Middle frontal gyrus (tissue), 1 donor: ENCODE data around the gene HLA-DQB1.
"Not testable (repeated sequence)": the region's sequence is repeated elsewhere in the genome, so short reads cannot be mapped to it uniquely, and the experiment has no call there.

Source experiments
- DNase-seq: peaks from one replicate; pipeline ENCODE4 v3.0.0-alpha.2; 2015; ENCODE audit warnings: low spot score; ENCODE audit errors: extremely low spot score

HLA-DQB1 gene

DNA sequence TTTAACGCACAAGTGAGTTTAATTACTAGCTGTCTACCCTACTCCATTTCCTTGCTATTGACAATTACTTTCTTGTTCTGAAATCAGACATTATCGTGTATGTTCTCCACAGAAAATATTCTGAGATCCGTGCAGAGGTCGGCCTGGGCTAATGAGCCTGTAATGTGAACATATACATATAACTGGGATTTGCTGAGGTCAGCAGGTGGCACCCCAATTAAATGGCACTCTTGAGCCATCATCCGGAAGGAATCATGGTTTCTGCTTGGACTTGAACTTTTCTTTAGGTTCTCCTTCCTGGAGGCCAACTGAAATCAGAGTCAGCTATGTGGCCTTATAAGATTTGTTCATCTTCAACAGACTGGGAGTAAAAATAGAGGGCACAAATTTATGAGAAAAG lies 3.6 kb downstream of the HLA-DQB1 start:
- DNase-seq = no peak

DNA sequence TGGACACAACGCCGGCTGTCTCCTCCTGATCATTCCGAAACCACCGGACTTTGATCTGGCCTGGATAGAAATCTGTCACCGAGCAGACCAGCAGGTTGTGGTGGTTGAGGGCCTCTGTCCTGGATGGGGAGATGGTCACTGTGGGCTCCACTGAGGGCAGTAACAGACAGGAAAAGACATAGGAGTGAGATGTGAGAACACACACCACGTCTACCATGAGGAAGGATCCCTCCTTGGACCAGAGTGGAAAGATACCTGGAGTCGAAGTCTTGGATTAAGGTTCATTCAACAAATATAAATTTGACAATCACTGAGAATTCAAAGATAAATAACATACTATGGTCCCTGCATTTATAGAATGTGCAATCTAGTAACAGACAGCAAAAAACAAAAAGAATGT lies 4.4 kb downstream of the HLA-DQB1 start:
- no peak for DNase-seq

DNA sequence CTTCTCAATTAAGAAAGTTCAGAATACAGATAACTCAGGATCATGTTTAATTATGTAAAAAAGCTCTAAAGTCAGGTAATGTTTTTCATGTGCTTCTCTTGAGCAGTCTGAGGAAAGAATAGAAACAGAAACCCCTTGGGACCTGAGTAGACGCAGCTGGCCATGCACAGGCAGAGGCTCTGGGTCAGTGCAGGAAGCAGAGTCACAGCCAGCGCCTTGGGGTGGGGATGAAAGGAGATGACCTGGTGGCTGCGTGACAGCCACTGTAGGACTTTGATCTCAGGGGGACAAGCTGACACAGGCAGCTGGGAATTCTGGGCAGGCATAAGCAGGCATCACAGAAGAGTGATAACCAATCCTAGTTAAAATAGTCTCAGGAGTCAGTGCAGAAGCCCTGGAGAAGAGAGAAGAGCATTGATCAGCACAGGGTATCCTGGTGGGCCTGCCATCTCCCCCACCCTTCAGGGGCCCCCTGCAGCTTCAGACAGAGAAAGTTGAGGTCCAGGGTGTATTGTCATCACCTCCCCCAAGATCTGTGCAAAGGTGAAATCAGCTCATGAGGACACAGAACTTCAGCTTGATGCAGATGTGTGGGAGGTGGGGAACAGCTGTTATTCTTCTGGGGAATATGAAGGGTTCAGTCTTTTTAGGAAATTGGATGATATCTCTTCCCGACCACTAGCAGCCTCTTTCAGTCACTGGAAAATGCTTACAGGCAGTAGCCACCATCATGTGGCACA lies 6.4 kb downstream of the HLA-DQB1 start:
- DNase-seq = no peak

DNA sequence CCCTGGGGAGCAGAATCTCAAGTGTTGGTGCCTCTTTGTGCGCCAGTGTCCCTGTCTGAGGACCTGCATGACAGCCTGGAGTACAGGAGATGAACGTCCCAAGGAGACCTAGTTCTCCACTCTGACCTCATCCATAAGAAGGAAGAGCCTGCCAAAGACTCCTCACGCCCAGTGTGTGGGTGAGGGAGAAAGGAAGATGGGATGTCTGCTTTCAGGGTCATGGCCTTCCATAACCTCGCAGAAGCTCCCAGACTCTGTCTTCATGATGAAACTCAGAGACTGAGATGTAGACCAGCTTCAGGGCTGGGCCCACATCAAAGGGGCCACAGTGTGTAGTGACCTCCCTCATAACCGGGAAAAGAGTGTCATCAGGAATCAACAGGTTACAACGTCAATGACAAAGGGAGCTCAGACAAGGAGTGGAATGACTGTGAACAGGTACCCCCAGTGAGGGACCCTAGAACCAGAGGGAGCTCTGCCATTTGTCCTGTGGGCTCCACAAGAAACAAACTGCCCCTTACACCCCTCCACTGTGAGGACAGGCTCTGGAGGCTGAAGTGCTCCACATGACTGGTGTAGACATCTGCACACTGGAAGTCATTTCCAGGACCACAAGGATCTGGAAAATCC lies 8.1 kb downstream of the HLA-DQB1 start:
- DNase-seq = no peak

DNA sequence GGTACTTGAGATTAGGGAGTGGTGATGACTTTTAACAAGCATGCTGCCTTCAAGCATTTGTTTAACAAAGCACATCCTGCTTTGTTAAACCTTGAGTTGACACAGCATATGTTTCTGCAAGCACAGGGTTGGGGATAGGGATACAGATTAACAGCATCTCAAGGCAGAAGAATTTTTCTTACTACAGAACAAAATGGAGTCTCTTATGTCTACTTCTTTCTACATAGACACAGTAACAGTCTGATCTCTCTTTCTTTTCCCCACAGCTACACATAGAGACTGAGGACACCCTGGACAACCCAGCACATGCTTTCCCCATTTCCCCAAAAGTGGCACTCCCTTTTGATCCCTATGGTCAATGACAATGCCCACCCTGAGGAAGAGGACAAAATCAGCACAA lies 8.6 kb downstream of the HLA-DQB1 start:
- DNase-seq = not testable (repeated sequence)

DNA sequence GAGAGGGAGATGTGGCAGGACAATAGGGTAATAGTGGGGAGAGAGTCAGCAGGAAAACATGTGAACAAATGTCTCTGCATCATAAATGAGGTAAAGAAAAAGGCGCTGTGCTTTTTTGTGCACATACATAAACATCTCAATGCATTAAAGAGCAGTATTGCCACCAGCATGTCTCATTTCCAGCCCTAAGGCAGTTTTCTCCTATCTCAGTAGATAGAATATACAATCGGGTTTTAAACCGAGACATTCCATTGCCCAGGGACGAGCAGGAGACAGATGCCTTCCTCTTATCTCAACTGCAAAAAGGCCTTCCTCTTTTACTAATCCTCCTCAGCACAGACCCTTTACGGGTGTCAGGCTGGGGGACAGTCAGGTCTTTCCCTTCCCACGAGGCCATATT lies 9.1 kb downstream of the HLA-DQB1 start:
- not testable (repeated sequence) for DNase-seq

DNA sequence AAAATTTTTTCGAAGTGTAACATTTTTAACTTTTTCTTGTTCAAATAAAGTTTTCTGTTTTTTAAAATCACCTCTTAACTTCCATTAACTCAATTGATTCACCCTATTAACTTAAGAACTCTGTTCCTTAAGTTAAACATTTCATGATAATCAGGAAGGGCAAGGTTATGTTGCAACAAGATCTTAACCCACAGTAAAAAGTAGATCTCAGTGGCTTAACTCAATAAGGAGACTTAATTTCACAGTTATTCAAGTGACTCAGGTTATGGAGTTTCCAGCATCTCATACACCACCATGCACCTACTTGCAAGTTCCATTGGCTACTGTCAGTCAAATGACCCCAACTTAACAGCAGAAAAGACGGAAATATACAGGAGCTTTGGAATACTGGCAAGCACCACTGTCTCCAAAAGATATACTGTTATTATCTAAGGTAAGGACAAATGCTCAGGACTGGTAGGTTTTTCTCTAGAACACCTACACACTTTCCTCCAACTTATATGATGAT lies 11.2 kb downstream of the HLA-DQB1 start:
- DNase-seq = no peak

DNA sequence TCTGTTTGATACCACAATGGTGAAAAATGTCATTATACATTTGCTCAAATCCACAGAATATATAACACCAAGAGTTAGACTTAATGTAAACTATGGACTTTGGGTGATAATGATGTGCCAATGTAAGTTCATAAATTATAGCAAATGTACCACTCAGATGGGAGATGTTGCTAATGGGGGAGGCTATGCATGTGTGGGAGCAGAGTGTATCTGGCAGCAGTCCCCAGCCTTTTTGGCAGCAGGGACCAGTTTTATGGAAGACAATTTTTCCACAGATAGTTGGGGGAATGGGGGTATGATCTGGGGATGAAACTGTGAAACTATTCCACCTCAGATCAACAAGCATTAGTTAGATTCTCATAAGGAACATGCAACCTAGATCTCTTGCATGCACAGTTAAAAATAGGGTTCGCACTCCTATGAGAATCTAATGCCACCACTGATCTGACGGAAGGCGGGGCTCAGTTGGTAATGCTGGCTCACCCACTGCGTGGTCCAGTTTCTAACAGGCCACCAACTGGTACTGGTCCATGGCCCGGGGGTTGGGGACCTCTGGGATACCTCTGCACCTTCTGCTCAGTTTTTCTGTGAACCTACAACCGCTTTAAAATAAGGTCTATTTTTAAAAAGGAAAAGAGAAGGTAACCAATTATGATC lies 21.3 kb downstream of the HLA-DQB1 start:
- DNase-seq = no peak

DNA sequence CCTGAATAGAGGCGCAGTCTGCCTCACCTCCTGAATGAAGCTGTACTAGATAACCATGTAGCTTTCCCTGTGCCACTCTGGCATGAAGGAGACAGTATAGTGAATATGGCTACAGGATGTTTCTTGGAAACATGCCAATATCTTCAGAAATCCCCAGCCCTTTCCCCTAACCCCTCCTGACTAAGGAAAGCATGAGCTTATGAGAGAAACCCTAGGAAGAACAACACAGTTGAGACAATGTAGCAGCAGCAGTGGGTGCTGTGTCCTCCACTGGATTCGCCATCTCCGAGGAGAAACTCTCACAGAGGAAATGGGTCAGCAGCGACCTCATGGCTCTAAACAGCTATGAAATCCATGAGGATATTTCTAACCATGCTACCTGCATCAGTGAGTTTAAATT lies 22.6 kb downstream of the HLA-DQB1 start:
- no peak for DNase-seq

DNA sequence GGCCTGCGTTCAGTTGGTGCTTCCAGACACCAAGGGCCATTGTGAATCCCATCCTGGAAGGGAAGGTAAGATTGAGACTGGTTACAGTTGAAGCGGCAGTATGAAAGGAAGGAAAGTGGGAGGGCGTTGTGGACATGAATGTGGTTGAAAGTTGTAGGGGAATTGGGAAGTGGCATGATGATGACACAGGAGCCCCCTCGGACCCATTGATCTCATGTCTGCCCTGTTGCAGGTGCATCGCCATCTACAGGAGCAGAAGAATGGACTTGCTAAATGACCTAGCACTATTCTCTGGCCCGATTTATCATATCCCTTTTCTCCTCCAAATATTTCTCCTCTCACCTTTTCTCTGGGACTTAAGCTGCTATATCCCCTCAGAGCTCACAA lies 23.7 kb downstream of the HLA-DQB1 start:
- DNase-seq = no peak

DNA sequence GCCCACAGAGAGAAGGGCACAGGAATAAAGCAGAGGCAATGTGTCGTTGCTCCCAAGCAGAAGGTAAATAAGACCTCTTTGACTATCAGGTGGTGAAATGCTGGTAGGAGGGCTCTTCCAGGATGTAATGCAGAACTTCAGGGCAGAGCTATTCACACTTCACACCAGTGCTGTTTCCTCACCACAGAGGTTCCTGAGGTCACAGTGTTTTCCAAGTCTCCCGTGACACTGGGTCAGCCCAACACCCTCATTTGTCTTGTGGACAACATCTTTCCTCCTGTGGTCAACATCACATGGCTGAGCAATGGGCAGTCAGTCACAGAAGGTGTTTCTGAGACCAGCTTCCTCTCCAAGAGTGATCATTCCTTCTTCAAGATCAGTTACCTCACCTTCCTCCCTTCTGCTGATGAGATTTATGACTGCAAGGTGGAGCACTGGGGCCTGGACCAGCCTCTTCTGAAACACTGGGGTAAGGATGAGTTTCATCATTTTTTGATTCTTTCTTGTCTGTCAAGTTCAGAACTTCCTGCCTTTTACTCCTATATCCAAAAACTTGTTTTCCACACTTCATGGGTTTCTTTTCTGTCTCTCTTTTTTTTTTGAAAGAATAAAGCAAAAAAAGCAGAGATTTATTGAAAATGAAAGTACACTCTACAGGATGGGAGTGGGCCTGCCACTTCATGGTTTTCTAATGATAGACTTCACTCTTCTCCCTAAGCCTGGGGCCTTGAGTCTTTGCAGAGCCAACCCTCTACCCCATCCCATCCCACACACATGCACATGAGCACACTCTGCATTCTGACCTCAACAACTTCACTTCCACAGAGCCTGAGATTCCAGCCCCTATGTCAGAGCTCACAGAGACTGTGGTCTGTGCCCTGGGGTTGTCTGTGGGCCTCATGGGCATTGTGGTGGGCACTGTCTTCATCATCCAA lies 24.4 kb downstream of the HLA-DQB1 start:
- DNase-seq = not testable (repeated sequence)

DNA sequence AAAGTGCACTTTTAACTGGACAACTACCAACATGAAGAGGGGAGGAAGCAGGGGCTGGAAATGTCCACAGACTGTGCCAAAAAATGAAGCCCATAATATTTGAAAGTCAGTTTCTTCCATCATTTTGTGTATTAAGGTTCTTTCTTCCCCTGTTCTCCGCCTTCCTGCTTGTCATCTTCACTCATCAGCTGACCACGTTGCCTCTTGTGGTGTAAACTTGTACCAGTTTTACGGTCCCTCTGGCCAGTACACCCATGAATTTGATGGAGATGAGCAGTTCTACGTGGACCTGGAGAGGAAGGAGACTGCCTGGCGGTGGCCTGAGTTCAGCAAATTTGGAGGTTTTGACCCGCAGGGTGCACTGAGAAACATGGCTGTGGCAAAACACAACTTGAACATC lies 25.3 kb downstream of the HLA-DQB1 start:
- DNase-seq = no peak

DNA sequence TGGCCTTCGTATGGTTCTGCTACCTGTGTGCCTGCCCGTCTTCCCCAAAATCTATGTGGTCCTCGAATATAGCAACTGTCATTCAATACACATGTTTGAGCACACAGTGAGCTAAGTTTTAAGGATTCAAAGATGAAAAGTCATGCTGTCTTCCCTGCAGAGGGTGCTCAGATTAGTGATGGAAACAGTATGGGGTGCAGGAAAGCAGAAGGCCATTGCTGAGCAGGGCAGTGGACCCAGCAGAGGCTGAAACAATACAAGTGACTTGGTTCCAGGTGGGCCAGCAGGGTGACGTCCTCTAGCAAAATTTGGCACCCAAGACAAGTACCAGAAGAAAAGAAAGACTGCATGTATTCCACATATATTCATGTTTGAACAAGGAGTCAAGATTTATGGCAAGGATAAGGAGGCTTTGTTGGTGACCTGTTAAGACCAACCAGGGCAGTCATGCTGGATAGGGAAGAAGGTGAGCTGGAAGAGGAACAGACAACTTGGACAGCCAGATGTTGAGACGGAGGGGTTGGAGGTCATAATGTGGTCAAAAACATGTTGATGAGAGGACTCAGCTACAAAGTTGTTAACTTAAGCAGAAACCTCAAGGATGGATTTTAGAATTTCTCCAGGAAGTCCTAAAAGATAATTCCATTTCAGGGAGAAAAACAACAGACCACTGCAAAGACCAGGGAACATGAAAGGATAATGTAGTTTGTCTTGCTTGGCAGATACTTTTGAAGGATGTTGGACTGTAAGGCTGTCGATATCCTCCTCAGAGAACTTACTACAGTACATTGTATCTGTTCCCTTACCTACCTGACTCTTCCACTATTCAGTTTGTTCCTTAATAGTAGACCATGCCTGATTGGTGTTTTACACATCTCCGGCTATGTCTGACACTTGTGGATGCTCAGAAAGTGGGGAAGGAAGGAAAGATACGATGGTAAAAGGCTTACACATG lies 26.7 kb downstream of the HLA-DQB1 start:
- DNase-seq = no peak

DNA sequence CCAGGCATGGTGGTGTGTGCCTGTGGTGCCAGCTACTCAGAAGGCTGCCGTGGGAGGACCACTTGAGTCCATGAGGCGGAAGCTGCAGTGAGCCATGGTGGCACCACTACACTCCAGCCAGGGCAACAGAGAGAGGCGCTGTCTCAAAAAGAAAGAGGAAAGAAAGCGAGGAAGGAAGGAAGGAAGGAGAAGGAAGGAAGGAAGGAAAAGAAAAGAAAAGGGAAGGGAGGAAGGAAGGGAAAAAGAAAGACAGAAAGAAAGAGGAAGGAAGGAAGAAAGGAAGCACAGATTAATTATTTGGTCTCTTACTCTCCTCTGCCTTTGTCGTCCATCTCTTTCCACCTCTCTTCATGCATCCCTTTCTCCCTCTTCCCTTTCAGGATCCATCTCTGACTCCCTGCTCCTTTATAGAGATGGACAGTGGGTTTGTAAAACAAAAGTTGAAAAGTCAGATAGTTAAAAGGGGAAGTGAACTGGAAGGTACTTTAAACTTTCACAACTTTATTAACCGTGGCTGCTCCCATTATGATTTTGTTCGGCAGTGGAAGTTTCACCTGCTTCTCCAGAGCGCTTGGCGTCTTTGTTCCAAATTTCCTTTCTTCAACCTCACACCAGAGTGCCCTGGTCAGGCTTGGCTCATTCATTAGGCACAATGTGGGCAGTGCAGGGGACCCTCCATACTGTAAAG lies 27.8 kb downstream of the HLA-DQB1 start:
- no peak for DNase-seq

DNA sequence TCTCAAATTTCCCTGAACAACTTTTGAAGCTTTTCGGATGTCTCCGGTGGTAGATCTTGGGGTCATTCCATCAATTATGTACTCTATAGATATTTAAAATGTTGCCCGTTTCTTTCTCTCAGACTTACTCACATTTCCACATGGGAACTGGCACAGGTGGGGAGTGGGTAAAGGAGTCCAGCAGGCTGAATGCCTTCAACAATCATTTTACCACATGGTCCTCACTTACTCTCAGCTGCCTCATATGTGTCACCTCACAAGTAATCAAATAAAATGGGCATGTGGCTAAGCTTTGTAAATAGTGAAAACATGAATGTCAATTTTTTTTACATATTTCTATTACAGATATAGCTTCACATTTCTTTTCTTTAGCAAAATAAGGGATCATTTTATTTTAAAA lies 28.6 kb downstream of the HLA-DQB1 start:
- DNase-seq = no peak

DNA sequence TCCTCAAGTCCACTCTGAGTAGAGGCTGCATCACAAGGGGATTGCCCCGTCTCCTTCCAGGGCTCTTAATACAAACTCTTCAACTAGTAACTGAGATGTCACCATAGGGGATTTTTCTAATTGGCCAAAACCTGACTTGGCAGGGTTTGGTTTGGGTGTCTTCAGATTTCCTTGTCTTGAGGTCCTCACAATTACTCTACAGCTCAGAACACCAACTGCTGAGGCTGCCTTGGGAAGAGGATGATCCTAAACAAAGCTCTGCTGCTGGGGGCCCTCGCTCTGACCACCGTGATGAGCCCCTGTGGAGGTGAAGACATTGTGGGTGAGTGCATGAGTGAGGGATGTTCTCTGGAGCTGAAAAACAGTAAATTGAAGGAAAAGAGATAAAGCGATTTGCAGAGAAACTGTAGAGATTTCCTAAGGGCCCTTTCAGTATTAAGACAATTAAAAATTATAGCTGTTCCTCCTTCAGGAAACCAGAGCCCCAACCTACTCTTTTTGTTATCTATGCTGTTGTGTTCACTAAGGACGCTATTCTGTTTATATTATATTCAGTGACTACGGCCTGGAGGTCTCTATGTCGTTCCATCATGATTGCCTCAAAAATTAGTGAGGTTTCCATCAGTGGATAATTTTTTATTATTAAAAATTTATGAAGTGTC lies 29.1 kb downstream of the HLA-DQB1 start, which contains the start of gene HLA-DQA1:
HLA-DQA1 (plus strand) TSS at position 188 of the 662 bp plus-strand sequence; CDS start at position 241, 53 bp downstream.
- no peak for DNase-seq

DNA sequence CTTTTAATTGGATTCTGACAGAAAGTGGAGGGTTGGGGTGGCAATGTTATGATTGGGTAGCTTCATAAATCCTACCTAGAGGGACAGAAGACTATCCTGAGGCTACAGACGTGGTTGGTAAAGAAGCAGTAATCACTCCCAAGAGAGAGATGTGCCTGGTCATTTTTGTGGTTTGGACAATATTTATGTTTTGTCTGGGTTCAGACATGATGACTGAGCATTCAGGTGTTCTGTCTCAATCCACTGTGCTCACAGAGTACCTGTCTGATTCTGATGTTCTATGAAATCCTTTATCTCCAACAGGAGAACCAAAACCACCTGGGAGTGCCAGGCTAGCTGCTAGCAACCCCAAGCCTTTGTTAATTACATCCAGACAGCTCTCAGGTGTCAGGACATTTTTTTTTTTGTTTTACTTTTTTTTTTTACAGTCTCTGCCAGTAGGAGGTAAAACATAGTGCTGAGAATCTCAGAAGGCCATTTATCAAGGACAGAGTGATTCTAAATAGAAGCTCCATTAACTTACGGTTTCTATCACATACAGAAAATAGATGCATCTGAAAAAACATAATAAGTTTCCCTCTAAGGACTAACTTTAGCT lies 30.8 kb downstream of the HLA-DQB1 start:
- no peak for DNase-seq

DNA sequence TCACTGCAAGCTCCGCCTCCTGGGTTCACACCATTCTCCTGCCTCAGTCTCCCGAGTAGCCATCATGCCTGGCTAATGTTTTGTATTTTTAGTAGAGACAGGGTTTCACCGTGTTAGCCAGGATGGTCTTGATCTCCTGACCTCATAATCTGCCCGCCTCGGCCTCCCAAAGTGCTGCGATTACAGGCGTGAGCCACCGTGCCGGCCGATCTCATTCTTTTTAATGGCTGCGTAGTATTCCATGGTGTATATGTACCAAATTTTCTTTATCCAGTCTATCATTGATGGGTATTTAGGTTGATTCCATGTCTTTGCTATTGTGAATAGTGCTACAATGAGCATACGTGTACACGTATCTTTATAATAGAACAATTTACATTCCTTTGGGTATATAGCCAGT lies 36.7 kb downstream of the HLA-DQB1 start:
- not testable (repeated sequence) for DNase-seq

DNA sequence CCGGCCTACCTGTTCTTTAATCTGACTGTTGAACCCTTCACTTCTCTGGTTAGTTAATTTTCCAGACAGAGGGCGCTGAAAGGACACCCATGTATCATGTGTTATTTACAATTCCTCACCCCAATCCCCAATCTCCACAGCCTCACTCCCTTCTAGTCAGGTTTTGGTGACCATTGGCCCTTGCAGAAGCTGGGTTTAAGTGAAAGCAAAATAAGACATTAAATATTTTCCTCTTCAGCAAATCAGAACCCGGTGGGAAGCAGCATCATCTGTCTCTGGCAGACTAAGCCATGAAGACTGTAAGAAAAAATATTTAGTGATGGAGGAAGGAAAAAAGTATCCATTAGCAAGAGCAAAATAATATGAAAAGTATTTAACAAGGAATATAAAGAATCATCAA lies 38.6 kb downstream of the HLA-DQB1 start:
- DNase-seq = no peak
